Coronary artery (tissue), 2 donors: ENCODE data around the gene UNCX.

Source experiments
- DNase-seq: peaks from one replicate; pipeline ENCODE4 v3.0.0-alpha.2; 2017; ENCODE audit warnings: low spot score
- H3K27ac ChIP-seq, 2 donors: fragments of 200-600 bp; sonication (generic); one replicate each; pipeline ENCODE4 v1.5.1; 2016 to 2019
- H3K4me3 ChIP-seq: fragments of 200-600 bp; sonication (generic); 2 replicates; pipeline ENCODE4 v1.5.1; 2016; ENCODE audit warnings: mild to moderate bottlenecking, moderate library complexity
- TF ChIP-seq, protein P1 (sequence below): fragments of 200-600 bp; sonication (generic); IDR thresholded peaks from one replicate; pipeline ENCODE4 v1.5.1; 2019; ENCODE audit warnings: antibody characterized with exemption

UNCX gene

DNA sequence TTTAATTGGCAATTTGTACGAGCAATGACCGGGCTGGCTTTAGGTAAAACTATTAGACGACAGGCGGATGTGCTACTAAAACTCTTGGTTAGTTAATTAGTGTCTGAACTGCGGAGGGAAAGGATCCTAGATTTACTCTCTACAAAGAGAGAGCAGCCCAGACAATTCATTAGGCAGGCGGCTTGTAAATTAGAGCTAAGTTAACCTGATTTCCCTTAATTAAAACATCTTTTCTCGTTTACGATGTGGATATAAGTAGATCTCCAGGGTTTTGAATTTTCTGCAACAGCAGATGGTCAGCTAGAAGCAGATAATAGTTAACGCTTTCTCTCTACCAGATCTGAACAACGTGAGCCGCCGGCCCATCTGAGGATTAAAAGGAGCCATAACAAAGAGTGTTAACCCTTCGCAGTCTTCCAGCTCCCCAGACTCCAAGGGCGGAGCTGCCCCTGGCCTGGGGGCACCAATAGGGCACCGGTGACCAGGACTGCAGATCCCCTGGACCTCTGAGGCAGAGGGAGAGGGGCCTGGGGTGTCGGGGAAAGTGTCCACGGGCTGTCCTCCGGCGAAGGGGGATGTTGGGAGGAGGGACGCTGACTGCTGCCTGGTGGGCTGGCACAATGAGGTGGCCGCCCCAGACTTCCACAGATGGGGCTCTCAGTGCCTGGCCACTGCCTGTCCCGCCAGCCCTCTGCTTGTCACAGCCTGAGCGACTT, 6.3 kb upstream of the UNCX start:
- Histone ChIP-seq H3K27ac (no peak overlapping the region), H3K4me3 (no peak overlapping the region)
- no peak for DNase-seq
- TF ChIP-seq, protein P1, sequence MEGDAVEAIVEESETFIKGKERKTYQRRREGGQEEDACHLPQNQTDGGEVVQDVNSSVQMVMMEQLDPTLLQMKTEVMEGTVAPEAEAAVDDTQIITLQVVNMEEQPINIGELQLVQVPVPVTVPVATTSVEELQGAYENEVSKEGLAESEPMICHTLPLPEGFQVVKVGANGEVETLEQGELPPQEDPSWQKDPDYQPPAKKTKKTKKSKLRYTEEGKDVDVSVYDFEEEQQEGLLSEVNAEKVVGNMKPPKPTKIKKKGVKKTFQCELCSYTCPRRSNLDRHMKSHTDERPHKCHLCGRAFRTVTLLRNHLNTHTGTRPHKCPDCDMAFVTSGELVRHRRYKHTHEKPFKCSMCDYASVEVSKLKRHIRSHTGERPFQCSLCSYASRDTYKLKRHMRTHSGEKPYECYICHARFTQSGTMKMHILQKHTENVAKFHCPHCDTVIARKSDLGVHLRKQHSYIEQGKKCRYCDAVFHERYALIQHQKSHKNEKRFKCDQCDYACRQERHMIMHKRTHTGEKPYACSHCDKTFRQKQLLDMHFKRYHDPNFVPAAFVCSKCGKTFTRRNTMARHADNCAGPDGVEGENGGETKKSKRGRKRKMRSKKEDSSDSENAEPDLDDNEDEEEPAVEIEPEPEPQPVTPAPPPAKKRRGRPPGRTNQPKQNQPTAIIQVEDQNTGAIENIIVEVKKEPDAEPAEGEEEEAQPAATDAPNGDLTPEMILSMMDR: no peak

- Histone ChIP-seq H3K4me3 (no peak overlapping the region), H3K27ac (no peak overlapping the region)
- DNase-seq: no peak
- TF ChIP-seq, protein P1: no peak
Observed at GRCh38 chr7:1227071-1227804, 5.4 kb upstream of the UNCX start.

- TF ChIP-seq, protein P1: no peak
- no peak for DNase-seq
- H3K27ac ChIP-seq: no peak overlapping the region
Observed at GRCh38 chr7:1227814-1228544, 4.7 kb upstream of the UNCX start.

GRCh38 chr7:1228545-1229201, 4.0 kb upstream of the UNCX start:
- H3K4me3 ChIP-seq: no peak overlapping the region
- DNase-seq: no peak
- TF ChIP-seq, protein P1: no peak
- no peak overlapping the region for H3K27ac ChIP-seq

More at GRCh38 chr7:1227814-1228544, 4.7 kb upstream of the UNCX start:
- H3K4me3 ChIP-seq: no peak overlapping the region

DNA sequence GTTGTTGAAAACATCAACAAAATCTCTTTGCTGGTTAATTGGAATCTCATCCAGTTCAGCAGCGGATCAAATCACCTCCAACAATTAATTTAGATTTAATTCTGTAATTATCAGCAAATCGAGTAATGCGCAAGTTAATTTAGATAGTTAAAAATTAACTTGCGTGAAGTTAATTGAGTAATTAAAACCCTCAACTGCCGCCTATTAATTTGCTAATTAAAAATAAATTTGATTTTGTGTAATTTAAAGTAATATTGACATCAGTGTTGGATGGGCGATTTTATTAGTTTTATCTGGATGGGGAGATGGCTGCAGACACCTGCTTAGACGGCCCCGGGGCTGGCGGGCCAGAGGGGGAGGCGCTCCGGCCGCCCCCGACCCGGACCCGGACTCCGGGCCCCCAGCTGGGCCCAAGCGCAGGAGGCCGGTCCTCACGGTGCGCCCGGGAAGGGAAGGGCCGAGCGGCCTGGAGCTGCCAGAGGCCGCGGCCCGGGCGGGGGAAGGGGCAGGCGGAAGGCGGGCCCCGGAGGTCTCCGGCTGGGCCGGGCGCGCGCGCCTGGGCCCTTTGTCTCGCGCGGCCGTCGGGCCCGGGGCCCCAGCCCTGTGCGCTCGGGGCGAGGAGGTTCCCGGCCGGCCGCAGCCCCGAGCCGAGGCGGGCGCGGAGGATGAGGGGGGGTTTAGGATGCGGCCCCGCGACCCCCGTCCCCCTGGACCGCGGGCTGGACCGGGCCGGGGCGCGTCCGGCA, 3.3 kb upstream of the UNCX start:
- TF ChIP-seq, protein P1: no peak
- Histone ChIP-seq H3K4me3 (no peak overlapping the region), H3K27ac (no peak overlapping the region)
- DNase-seq: no peak

- H3K4me3 ChIP-seq: no peak overlapping the region
- TF ChIP-seq, protein P1: no peak
- DNase-seq: no peak
- no peak overlapping the region for H3K27ac ChIP-seq
Observed at GRCh38 chr7:1229956-1230355, 2.7 kb upstream of the UNCX start.
